HEK293 (cell line): ENCODE results near the gene ALG6.

Source experiments
- CTCF ChIA-PET: fragments of 350-600 bp; formaldehyde crosslinking; extraction: SDS; loops from one replicate; lab custom pipeline; 2021; ENCODE audit warnings: antibody characterized with exemption; lab: Yijun Ruan, JAX
- POLR2A ChIA-PET: fragments of 300-600 bp; formaldehyde crosslinking; extraction: SDS; loops from one replicate; lab custom pipeline; 2020; ENCODE audit warnings: antibody characterized with exemption, inconsistent platforms; lab: Yijun Ruan, JAX
- H3K27ac ChIP-seq: fragments of 200-500 bp; sonication (Bioruptor generic); 2 replicates; pipeline ENCODE4 v1.5.1; 2014; ENCODE audit warnings: low read depth, low read length, control low read depth, inconsistent platforms; ENCODE audit errors: extremely low read depth
- H3K36me3 ChIP-seq, 2 experiments: fragments of 200-500 bp in 1 of 2; sonication (Bioruptor generic) in 1 of 2; 1 replicate in 1 of 2; 2 replicates in 1 of 2; pipeline ENCODE4 v1.5.1; 2014 to 2017; ENCODE audit warnings: inconsistent platforms in 2 of 2, low read length in 2 of 2; ENCODE audit not compliant: control insufficient read depth in 2 of 2, insufficient read depth in 1 of 2
- H3K4me1 ChIP-seq: fragments of 200-500 bp; sonication (Bioruptor generic); 2 replicates; pipeline ENCODE4 v1.5.1; 2014; ENCODE audit warnings: mild to moderate bottlenecking, low read length, inconsistent platforms; ENCODE audit not compliant: control insufficient read depth, insufficient read depth
- H3K4me3 ChIP-seq: 2 replicates; pipeline ENCODE4 v1.5.1; 2011; ENCODE audit warnings: low read depth, mild to moderate bottlenecking, control low read depth, low read length, moderate library complexity
- H3K9me3 ChIP-seq: fragments of 200-500 bp; sonication (Bioruptor generic); 2 replicates; pipeline ENCODE4 v1.5.1; 2014; ENCODE audit warnings: low read depth, low read length, inconsistent platforms; ENCODE audit not compliant: control insufficient read depth, insufficient read depth
- KLF1 ChIP-seq: fragments of 450-650 bp; formaldehyde crosslinking; IDR thresholded peaks from 2 replicates; pipeline ENCODE4 v1.5.1; 2016; ENCODE audit warnings: missing biosample characterization, missing genetic modification characterization
- KLF8 ChIP-seq: fragments of 450-650 bp; formaldehyde crosslinking; IDR thresholded peaks from 2 replicates; pipeline ENCODE4 v1.5.1; 2016; ENCODE audit warnings: missing biosample characterization, missing genetic modification characterization
- MZF1 ChIP-seq: fragments of 450-650 bp; formaldehyde crosslinking; IDR thresholded peaks from 2 replicates; pipeline ENCODE4 v1.5.1; 2017; ENCODE audit warnings: missing biosample characterization, missing genetic modification characterization, borderline replicate concordance
- YY1 ChIP-seq: fragments of 450-650 bp; formaldehyde crosslinking; IDR thresholded peaks from 2 replicates; pipeline ENCODE4 v1.5.1; 2018; ENCODE audit warnings: missing biosample characterization, missing genetic modification characterization
- ZNF121 ChIP-seq: fragments of 450-650 bp; formaldehyde crosslinking; IDR thresholded peaks from 2 replicates; pipeline ENCODE4 v1.5.1; 2016; ENCODE audit warnings: missing biosample characterization, missing genetic modification characterization
- ZNF133 ChIP-seq: fragments of 450-650 bp; formaldehyde crosslinking; IDR thresholded peaks from 2 replicates; pipeline ENCODE4 v1.5.1; 2016; ENCODE audit warnings: missing biosample characterization, missing genetic modification characterization
- ZNF26 ChIP-seq: fragments of 450-650 bp; formaldehyde crosslinking; IDR thresholded peaks from 2 replicates; pipeline ENCODE4 v1.5.1; 2016; ENCODE audit warnings: missing biosample characterization, missing genetic modification characterization
- ZNF426 ChIP-seq: fragments of 450-650 bp; formaldehyde crosslinking; IDR thresholded peaks from 2 replicates; pipeline ENCODE4 v1.5.1; 2017; ENCODE audit warnings: missing biosample characterization, missing genetic modification characterization, mild to moderate bottlenecking, inconsistent platforms, moderate library complexity
- ZNF501 ChIP-seq: fragments of 450-650 bp; formaldehyde crosslinking; IDR thresholded peaks from 2 replicates; pipeline ENCODE4 v1.5.1; 2016; ENCODE audit warnings: missing biosample characterization, missing genetic modification characterization
- ZNF513 ChIP-seq: fragments of 450-650 bp; IDR thresholded peaks from 2 replicates; pipeline ENCODE4 v1.5.1; 2018; ENCODE audit warnings: missing biosample characterization, missing genetic modification characterization
- ZNF623 ChIP-seq: fragments of 450-650 bp; formaldehyde crosslinking; IDR thresholded peaks from 2 replicates; pipeline ENCODE4 v1.5.1; 2016; ENCODE audit warnings: missing biosample characterization, missing genetic modification characterization
- ZNF654 ChIP-seq: fragments of 450-650 bp; formaldehyde crosslinking; IDR thresholded peaks from 2 replicates; pipeline ENCODE4 v1.5.1; 2016; ENCODE audit warnings: low read depth, missing biosample characterization, missing genetic modification characterization
- ZNF670 ChIP-seq: fragments of 450-650 bp; formaldehyde crosslinking; IDR thresholded peaks from 2 replicates; pipeline ENCODE4 v1.5.1; 2016; ENCODE audit warnings: missing biosample characterization, missing genetic modification characterization, low read depth
- ZNF791 ChIP-seq: fragments of 450-650 bp; formaldehyde crosslinking; IDR thresholded peaks from 2 replicates; pipeline ENCODE4 v1.5.1; 2016; ENCODE audit warnings: missing biosample characterization, missing genetic modification characterization
- ZSCAN18 ChIP-seq: fragments of 450-650 bp; formaldehyde crosslinking; IDR thresholded peaks from 2 replicates; pipeline ENCODE4 v1.5.1; 2016; ENCODE audit warnings: missing biosample characterization, missing genetic modification characterization
- TF ChIP-seq, protein P1 (sequence below): fragments of 450-650 bp; formaldehyde crosslinking; IDR thresholded peaks from 2 replicates; pipeline ENCODE4 v1.5.1; 2016; ENCODE audit warnings: missing biosample characterization, missing genetic modification characterization
- TF ChIP-seq, protein P2 (sequence below): fragments of 450-650 bp; formaldehyde crosslinking; IDR thresholded peaks from 2 replicates; pipeline ENCODE4 v1.5.1; 2016; ENCODE audit warnings: missing biosample characterization, missing genetic modification characterization, borderline replicate concordance
- TF ChIP-seq, protein P3 (sequence below): fragments of 450-650 bp; formaldehyde crosslinking; IDR thresholded peaks from 2 replicates; pipeline ENCODE4 v1.5.0; 2017; ENCODE audit warnings: missing biosample characterization, missing genetic modification characterization, borderline replicate concordance

Gene ALG6

GRCh38 chr1:63319046-63320021 lies 48.1 kb upstream of the ALG6 start:
- no peaks in the 10 kb centered on the region for H3K9me3 ChIP-seq
- ChIA-PET POLR2A (interaction anchor here (0.6 to 1.3 kb wide), 2 partner anchors 205 to 209 kb away, joined by 3 to 4 read pairs; partner anchors contain the start of genes EFCAB7 and ITGB3BP), CTCF (interaction anchor here (0.6 kb wide), 1 partner anchor 1686 kb away, joined by 11 read pairs; no protein-coding TSS in a partner anchor)
- H3K27ac ChIP-seq: no peak overlapping the region
- TF ChIP-seq ZNF623 (tag by site-specific recombination) (no peak), MZF1 (tag by site-specific recombination) (no peak), ZSCAN18 (no peak), ZNF26 (tag by site-specific recombination) (no peak), KLF8 (tag by site-specific recombination) (no peak), ZNF654 (tag by site-specific recombination) (no peak), ZNF513 (no peak), ZNF121 (tag by site-specific recombination) (no peak), ZNF133 (tag by site-specific recombination) (no peak), KLF1 (no peak), ZNF501 (tag by site-specific recombination) (no peak), YY1 (tag by site-specific recombination) (no peak), ZNF426 (tag by site-specific recombination) (no peak), ZNF791 (no peak), ZNF670 (tag by site-specific recombination) (no peak)
- TF ChIP-seq, protein P1, sequence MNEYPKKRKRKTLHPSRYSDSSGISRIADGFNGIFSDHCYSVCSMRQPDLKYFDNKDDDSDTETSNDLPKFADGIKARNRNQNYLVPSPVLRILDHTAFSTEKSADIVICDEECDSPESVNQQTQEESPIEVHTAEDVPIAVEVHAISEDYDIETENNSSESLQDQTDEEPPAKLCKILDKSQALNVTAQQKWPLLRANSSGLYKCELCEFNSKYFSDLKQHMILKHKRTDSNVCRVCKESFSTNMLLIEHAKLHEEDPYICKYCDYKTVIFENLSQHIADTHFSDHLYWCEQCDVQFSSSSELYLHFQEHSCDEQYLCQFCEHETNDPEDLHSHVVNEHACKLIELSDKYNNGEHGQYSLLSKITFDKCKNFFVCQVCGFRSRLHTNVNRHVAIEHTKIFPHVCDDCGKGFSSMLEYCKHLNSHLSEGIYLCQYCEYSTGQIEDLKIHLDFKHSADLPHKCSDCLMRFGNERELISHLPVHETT (tag by site-specific recombination): no peak
- TF ChIP-seq, protein P2, sequence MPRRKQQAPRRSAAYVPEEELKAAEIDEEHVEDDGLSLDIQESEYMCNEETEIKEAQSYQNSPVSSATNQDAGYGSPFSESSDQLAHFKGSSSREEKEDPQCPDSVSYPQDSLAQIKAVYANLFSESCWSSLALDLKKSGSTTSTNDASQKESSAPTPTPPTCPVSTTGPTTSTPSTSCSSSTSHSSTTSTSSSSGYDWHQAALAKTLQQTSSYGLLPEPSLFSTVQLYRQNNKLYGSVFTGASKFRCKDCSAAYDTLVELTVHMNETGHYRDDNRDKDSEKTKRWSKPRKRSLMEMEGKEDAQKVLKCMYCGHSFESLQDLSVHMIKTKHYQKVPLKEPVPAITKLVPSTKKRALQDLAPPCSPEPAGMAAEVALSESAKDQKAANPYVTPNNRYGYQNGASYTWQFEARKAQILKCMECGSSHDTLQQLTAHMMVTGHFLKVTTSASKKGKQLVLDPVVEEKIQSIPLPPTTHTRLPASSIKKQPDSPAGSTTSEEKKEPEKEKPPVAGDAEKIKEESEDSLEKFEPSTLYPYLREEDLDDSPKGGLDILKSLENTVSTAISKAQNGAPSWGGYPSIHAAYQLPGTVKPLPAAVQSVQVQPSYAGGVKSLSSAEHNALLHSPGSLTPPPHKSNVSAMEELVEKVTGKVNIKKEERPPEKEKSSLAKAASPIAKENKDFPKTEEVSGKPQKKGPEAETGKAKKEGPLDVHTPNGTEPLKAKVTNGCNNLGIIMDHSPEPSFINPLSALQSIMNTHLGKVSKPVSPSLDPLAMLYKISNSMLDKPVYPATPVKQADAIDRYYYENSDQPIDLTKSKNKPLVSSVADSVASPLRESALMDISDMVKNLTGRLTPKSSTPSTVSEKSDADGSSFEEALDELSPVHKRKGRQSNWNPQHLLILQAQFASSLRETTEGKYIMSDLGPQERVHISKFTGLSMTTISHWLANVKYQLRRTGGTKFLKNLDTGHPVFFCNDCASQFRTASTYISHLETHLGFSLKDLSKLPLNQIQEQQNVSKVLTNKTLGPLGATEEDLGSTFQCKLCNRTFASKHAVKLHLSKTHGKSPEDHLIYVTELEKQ (tag by site-specific recombination): no peak
- TF ChIP-seq, protein P3, sequence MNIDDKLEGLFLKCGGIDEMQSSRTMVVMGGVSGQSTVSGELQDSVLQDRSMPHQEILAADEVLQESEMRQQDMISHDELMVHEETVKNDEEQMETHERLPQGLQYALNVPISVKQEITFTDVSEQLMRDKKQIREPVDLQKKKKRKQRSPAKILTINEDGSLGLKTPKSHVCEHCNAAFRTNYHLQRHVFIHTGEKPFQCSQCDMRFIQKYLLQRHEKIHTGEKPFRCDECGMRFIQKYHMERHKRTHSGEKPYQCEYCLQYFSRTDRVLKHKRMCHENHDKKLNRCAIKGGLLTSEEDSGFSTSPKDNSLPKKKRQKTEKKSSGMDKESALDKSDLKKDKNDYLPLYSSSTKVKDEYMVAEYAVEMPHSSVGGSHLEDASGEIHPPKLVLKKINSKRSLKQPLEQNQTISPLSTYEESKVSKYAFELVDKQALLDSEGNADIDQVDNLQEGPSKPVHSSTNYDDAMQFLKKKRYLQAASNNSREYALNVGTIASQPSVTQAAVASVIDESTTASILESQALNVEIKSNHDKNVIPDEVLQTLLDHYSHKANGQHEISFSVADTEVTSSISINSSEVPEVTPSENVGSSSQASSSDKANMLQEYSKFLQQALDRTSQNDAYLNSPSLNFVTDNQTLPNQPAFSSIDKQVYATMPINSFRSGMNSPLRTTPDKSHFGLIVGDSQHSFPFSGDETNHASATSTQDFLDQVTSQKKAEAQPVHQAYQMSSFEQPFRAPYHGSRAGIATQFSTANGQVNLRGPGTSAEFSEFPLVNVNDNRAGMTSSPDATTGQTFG (tag by site-specific recombination): no peak
- H3K36me3 ChIP-seq: no peaks in the 10 kb centered on the region
- H3K4me3 ChIP-seq: no peak overlapping the region
- H3K4me1 ChIP-seq: peaks cover 7% of the 10 kb centered on the region; the same call in 1 of the 2 replicates
